GM12872 (cell line): ENCODE data around the gene PAM16.

Source experiments
- TF ChIP-seq, protein P1 (sequence below): IDR thresholded peaks from 3 replicates; pipeline ENCODE4 v1.5.1; 2011; ENCODE audit warnings: low read depth, mild to moderate bottlenecking, low read length, moderate library complexity; ENCODE audit not compliant: insufficient read depth

PAM16 gene

GRCh38 chr16:4314532-4315185 lies 36.5 kb downstream of the PAM16 start:
- TF ChIP-seq, protein P1, sequence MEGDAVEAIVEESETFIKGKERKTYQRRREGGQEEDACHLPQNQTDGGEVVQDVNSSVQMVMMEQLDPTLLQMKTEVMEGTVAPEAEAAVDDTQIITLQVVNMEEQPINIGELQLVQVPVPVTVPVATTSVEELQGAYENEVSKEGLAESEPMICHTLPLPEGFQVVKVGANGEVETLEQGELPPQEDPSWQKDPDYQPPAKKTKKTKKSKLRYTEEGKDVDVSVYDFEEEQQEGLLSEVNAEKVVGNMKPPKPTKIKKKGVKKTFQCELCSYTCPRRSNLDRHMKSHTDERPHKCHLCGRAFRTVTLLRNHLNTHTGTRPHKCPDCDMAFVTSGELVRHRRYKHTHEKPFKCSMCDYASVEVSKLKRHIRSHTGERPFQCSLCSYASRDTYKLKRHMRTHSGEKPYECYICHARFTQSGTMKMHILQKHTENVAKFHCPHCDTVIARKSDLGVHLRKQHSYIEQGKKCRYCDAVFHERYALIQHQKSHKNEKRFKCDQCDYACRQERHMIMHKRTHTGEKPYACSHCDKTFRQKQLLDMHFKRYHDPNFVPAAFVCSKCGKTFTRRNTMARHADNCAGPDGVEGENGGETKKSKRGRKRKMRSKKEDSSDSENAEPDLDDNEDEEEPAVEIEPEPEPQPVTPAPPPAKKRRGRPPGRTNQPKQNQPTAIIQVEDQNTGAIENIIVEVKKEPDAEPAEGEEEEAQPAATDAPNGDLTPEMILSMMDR = peak; percentile 22; the same call in 1 of the 3 replicates

- TF ChIP-seq, protein P1 = peak; percentile 86
Measured at GRCh38 chr16:4313563-4314531, 37.3 kb downstream of the PAM16 start.

- TF ChIP-seq, protein P1 = peak; percentile 93
Measured at GRCh38 chr16:4309833-4310266, 41.3 kb downstream of the PAM16 start.

DNA sequence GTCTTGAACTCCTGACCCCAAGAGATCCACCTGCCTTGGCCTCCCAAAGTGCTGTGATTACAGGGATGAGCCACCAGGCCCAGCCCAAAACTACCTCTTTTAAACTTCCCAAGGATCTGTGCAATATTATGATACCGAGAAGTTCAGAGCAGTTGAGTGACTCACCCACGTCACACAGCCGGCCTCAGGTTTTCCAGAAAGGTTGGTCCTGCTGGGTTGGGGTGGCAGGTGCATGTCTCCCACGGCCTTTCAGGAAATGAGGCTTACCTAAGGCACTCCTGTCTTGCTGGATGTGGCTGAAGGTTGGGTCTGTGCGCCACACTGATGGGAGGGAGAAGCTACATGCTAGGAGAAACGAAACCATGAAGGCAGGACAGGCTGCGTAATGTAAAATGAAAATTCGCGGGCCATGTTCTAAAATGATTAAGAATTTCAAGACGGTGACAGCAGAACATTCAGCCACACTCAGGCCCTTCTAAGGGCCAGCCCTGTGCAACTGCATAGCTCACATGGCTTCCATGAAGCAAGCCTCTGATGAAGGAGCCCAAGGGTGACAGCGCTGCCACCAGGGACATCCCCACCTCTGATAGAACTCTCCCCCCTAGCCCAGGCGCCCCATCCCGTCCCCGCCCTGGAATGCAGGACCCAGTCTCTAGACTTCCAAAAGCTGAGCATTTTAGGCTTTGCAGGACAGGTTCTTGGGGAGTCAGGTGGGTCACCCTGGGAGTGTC lies 41.9 kb downstream of the PAM16 start:
- TF ChIP-seq, protein P1 = no peak

DNA sequence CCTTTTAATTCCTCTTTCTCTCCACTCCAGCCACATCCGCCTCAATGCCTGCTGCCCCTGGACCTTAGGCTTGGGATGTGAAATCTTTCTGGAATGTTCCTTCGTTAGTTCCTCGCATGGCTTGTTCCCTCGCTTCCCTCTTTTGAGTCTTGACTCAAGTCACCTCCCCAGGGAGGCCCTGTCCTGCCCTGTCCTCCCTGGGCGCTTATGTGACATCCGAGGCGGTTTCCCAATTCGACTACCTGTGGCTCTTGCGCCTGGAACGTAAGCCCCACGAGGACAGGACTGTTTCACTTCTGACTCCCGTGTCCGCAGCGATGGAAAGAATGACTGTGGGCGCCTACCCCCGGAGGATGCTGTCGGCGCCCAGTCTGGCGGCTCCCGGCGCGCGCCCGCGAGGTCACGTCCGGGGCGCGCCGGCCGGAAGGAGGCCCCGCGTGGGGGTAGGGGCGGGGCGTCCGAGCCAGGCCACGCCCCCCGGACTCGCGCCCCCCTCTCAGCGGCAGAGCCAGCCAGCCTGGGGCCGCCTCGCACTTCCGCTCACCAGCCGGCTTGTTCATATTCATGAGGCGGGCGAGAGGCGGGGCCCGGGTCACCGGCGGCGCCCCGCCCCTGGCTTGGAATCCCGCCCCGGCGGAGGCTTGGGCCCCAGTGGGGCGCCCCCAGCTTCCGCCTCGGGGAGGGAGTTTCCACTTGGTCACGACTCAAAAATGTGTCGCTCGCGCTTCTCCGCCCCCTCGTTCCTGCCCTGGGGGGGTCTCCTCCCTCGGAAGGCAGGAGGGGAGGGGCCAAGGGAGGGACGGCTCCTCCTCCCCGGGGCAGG lies 43.7 kb downstream of the PAM16 start:
- TF ChIP-seq, protein P1 = no peak

GRCh38 chr16:4306470-4307214 lies 44.5 kb downstream of the PAM16 start:
- TF ChIP-seq, protein P1 = no peak
